K562 (cell line): ENCODE results near the gene AKAP12. TPM values are rescaled to one million over a fixed set of nuclear protein-coding genes. Genes with fewer than 3 reads are reported as not detected.

ENCODE experiments used
- ATAC-seq: fragments of 200-7000 bp; cut with Tn5 transposase; 3 replicates; pipeline ENCODE4 v1.9.1; 2020; ENCODE audit warnings: moderate library complexity
- BruUV-seq: library from RNA; stranded (reverse); fragments of 400-500 nt; replicated peaks from 2 replicates; lab custom pipeline; 2021; lab: Mats Ljungman, UMichigan
- CTCF ChIA-PET: fragments of 300-600 bp; formaldehyde crosslinking; extraction: SDS; loops from one replicate; lab custom pipeline; 2021; ENCODE audit warnings: low intra/inter-chr PET ratio; lab: Yijun Ruan, JAX
- POLR2A ChIA-PET: fragments of 300-600, 350-650 bp; sonication (Branson Sonifier 250); formaldehyde crosslinking; extraction: SDS; loops from one replicate; lab custom pipeline; 2021; ENCODE audit warnings: antibody characterized with exemption, inconsistent platforms; lab: Yijun Ruan, JAX
- DNase-seq, 4 experiments: peaks; one replicate each; pipeline versions ENCODE4 v3.0.0 to v3.0.0-alpha.2; 2011 to 2018; ENCODE audit warnings: low spot score in 3 of 4, mixed read lengths in 3 of 4; ENCODE audit errors: extremely low read depth in 1 of 4
- FAIRE-seq: peaks from 2 replicates; lab custom pipeline; 2011; peaks lifted over from hg19 to GRCh38; lab: Jason Lieb, UNC
- H2AFZ ChIP-seq: 2 replicates; pipeline ENCODE4 v1.6.0; 2011; ENCODE audit warnings: low read depth, low read length, control low read depth, inconsistent platforms
- H3K27ac ChIP-seq: fragments of 200-600 bp; 3 replicates; pipeline ENCODE4 v1.8.0; 2011; ENCODE audit warnings: low read depth, mild to moderate bottlenecking, control low read depth, inconsistent platforms, low read length, moderate library complexity, mixed read lengths; ENCODE audit errors: extremely low read depth
- H3K27me3 ChIP-seq, 2 experiments: fragments of 300-600 bp in 1 of 2; 2 replicates in 1 of 2; 3 replicates in 1 of 2; pipeline versions ENCODE4 v1.6.0 to v1.8.0; 2011; ENCODE audit warnings: inconsistent platforms in 2 of 2, low read length in 2 of 2, mild to moderate bottlenecking in 1 of 2, mixed read lengths in 1 of 2, moderate library complexity in 1 of 2; ENCODE audit not compliant: control insufficient read depth in 2 of 2, insufficient read depth in 2 of 2
- H3K36me3 ChIP-seq: fragments of 300-600 bp; 3 replicates; pipeline ENCODE4 v1.8.0; 2011; ENCODE audit warnings: mild to moderate bottlenecking, low read length, inconsistent platforms; ENCODE audit not compliant: control insufficient read depth, insufficient read depth
- H3K4me1 ChIP-seq, 2 experiments: fragments of 200-600 bp in 1 of 2; replicated peaks in 1 of 2; 2 replicates in 1 of 2; 3 replicates in 1 of 2; pipeline versions ENCODE4 v1.5.1 to v1.8.0; 2011; ENCODE audit warnings: inconsistent platforms in 2 of 2, low read length in 2 of 2, mild to moderate bottlenecking in 1 of 2, mixed read lengths in 1 of 2, moderate library complexity in 1 of 2; ENCODE audit not compliant: control insufficient read depth in 2 of 2, insufficient read depth in 2 of 2
- H3K4me2 ChIP-seq: 2 replicates; pipeline ENCODE4 v1.6.1; 2011; ENCODE audit warnings: low read length, control low read depth, inconsistent platforms, mixed read lengths; ENCODE audit not compliant: insufficient read depth
- H3K4me3 ChIP-seq: fragments of 200-600 bp; sonication (generic), shearing (Covaris generic); 2 replicates; pipeline ENCODE4 v1.5.1; 2016; ENCODE audit warnings: control low read depth, inconsistent platforms
- H3K79me2 ChIP-seq: fragments of 200-600 bp; 3 replicates; pipeline ENCODE4 v1.8.0; 2011; ENCODE audit warnings: low read length, inconsistent platforms; ENCODE audit not compliant: control insufficient read depth, insufficient read depth
- H3K9ac ChIP-seq, 2 experiments: 2 replicates each; pipeline versions ENCODE4 v1.6.0 to v1.6.1; 2011; ENCODE audit warnings: low read depth in 2 of 2, low read length in 2 of 2, control low read depth in 1 of 2, inconsistent platforms in 1 of 2, mild to moderate bottlenecking in 1 of 2, mixed read lengths in 1 of 2; ENCODE audit not compliant: insufficient read depth in 1 of 2
- H3K9me1 ChIP-seq: one replicate; pipeline ENCODE4 v1.6.0; 2011; ENCODE audit warnings: inconsistent platforms, mild to moderate bottlenecking, low read length, moderate library complexity; ENCODE audit not compliant: control insufficient read depth, insufficient read depth
- H3K9me3 ChIP-seq: replicated peaks from 2 replicates; pipeline ENCODE4 v1.5.1; 2011; ENCODE audit warnings: low read depth, low read length, inconsistent platforms; ENCODE audit not compliant: control insufficient read depth, insufficient read depth
- H4K20me1 ChIP-seq: replicated peaks from 2 replicates; pipeline ENCODE4 v1.6.1; 2011; ENCODE audit warnings: low read length, inconsistent platforms, mixed read lengths; ENCODE audit not compliant: control insufficient read depth, insufficient read depth
- ARID1B ChIP-seq: fragments of 450-650 bp; IDR thresholded peaks from 2 replicates; pipeline ENCODE4 v1.6.1; 2016; ENCODE audit warnings: antibody characterized with exemption, mild to moderate bottlenecking, inconsistent platforms
- CBFA2T2 ChIP-seq: fragments of 450-650 bp; conservative IDR thresholded peaks from 2 replicates; pipeline ENCODE4 v1.6.1; 2017; ENCODE audit warnings: mild to moderate bottlenecking
- CBFA2T3 ChIP-seq: fragments of 450-650 bp; IDR thresholded peaks from 2 replicates; pipeline ENCODE4 v1.6.1; 2017
- CBX2 ChIP-seq: fragments of 200-600 bp; sonication (generic); IDR thresholded peaks from one replicate; pipeline ENCODE4 v1.6.1; 2012; ENCODE audit warnings: mild to moderate bottlenecking, low read length, inconsistent platforms; ENCODE audit not compliant: insufficient read depth, poor library complexity, severe bottlenecking
- CBX8 ChIP-seq: fragments of 200-600 bp; sonication (generic); IDR thresholded peaks from 2 replicates; pipeline ENCODE4 v1.6.1; 2012; ENCODE audit warnings: borderline replicate concordance, mixed run types, low read depth, mild to moderate bottlenecking, moderate library complexity, mixed read lengths, low read length, control low read depth, inconsistent platforms; ENCODE audit not compliant: poor library complexity, severe bottlenecking; ENCODE audit errors: extremely low read depth
- ESRRB ChIP-seq: fragments of 250-450 bp; sonication (Bioruptor Pico); IDR thresholded peaks from 2 replicates; pipeline ENCODE4 v1.5.0; 2020; ENCODE audit warnings: mild to moderate bottlenecking, moderate library complexity, borderline replicate concordance
- KDM1A ChIP-seq, 2 experiments: fragments of 450-650 bp; IDR thresholded peaks; 2 replicates each; pipeline ENCODE4 v1.6.1; 2016; ENCODE audit warnings: mild to moderate bottlenecking in 2 of 2
- MEIS2 ChIP-seq: fragments of 450-650 bp; IDR thresholded peaks from 2 replicates; pipeline ENCODE4 v1.6.1; 2014; ENCODE audit warnings: mild to moderate bottlenecking; ENCODE audit not compliant: partially characterized antibody
- NCOR1 ChIP-seq: fragments of 450-650 bp; IDR thresholded peaks from 2 replicates; pipeline ENCODE4 v1.6.1; 2016; ENCODE audit warnings: mild to moderate bottlenecking, moderate library complexity
- NELFE ChIP-seq: IDR thresholded peaks from 2 replicates; pipeline ENCODE4 v1.6.1; 2011; ENCODE audit warnings: mild to moderate bottlenecking; ENCODE audit not compliant: insufficient read depth, insufficient read length
- NFIC ChIP-seq: fragments of 450-650 bp; IDR thresholded peaks from 2 replicates; pipeline ENCODE4 v1.6.1; 2017; ENCODE audit warnings: mild to moderate bottlenecking, inconsistent platforms
- RFX1 ChIP-seq: fragments of 450-650 bp; IDR thresholded peaks from 2 replicates; pipeline ENCODE4 v1.6.1; 2016; ENCODE audit warnings: mild to moderate bottlenecking, moderate library complexity
- TCF3 ChIP-seq: sonication (generic); formaldehyde crosslinking; IDR thresholded peaks from 2 replicates; pipeline ENCODE4 v1.4.0; 2020; ENCODE audit warnings: mild to moderate bottlenecking, missing genetic modification reagents
- TRIM24 ChIP-seq, 2 experiments: fragments of 450-650 bp; IDR thresholded peaks; 2 replicates each; pipeline ENCODE4 v1.6.1; 2016
- ZNF217 ChIP-seq: sonication (generic); formaldehyde crosslinking; IDR thresholded peaks from 2 replicates; pipeline ENCODE4 v1.8.0; 2022; ENCODE audit warnings: mild to moderate bottlenecking, missing genetic modification reagents
- WGBS: fragments of 100-300 bp; shearing (Covaris generic); methylation state at CpG from one replicate; pipeline ENCODE4 v1.1.6; 2016; ENCODE audit warnings: low coverage, mixed read lengths; ENCODE audit not compliant: insufficient coverage; ENCODE audit errors: missing lambda C conversion rate; 5-methylcytosine and 5-hydroxymethylcytosine counted together
- in situ Hi-C: fragments of 300-500 bp; cut with MboI; formaldehyde crosslinking; loops from 4 replicates; pipeline ENCODE4 v1.15.0; 2018; ENCODE audit warnings: inconsistent platforms, mixed read lengths
- intact Hi-C: fragments of 100-400 bp; cut with micrococcal nuclease; formaldehyde crosslinking; loops from 2 replicates; pipeline ENCODE4 v1.14.2; 2022
- polyA plus RNA-seq, 8 experiments: library from polyadenylated mRNA; depleted of rRNA in 4 of 8; stranded (reverse) in 5 of 8; unstranded in 3 of 8; fragments of >200 nt; fragmentation: Nextera tagmentation in 2 of 8; fragmentation: Illumina TruSeq in 1 of 8; extraction: Ambion mirVana in 2 of 8; extraction: Trizol in 1 of 8; gene quantifications; 2 replicates each; pipeline versions ENCODE4 v1.2.1 to v1.2.3, GENCODE V29; 2011 to 2014; ENCODE audit warnings: inconsistent platforms in 1 of 8, missing spikeins in 1 of 8
- total RNA-seq, 7 experiments: library from RNA; depleted of rRNA in 6 of 7; stranded (reverse); fragments of >200 nt in 6 of 7; fragmentation: Illumina TruSeq in 2 of 7; extraction: Trizol in 2 of 7; gene quantifications; 2 replicates each; pipeline versions ENCODE4 v1.2.1 to v1.2.3, GENCODE V29; 2011 to 2021; ENCODE audit warnings: low replicate concordance in 1 of 7

AKAP12 gene
- total and polyA plus RNA-seq, 9 of the 15 experiments (the other 6 are each of a cell fraction or from before 2014, with no cell fraction given) = 0.08 to 2.0 (median 0.62) TPM

GRCh38 chr6:151338651-151339200 is 99.0 kb downstream of the AKAP12 start:
- FAIRE-seq = no peak
- POLR2A ChIA-PET = interaction anchor here (0.6 to 0.8 kb wide), 2 partner anchors 9 to 15 kb away, joined by 3 to 4 read pairs; no protein-coding TSS in a partner anchor
- 26% methylated on average over 11 of the region's 11 CpGs for WGBS
- in situ Hi-C loops = no loop called here
- Histone ChIP-seq H4K20me1 (0 out of 2 replicates have a peak, but pooled peaks cover 3% of the 10 kb centered on the region), H3K27me3 (peaks cover 35 to 64% of the 10 kb centered on the region in 2 experiments), H3K4me1 (peaks cover 0 to 12% of the 10 kb centered on the region in 2 experiments; a peak in 1 of 5 replicates), H3K36me3 (no peaks in the 10 kb centered on the region), H2AFZ (no peak overlapping the region), H3K9me1 (no peaks in the 10 kb centered on the region), H3K9ac (no peak overlapping the region), H3K4me2 (no peak overlapping the region), H3K27ac (no peak overlapping the region), H3K9me3 (no peaks in the 10 kb centered on the region), H3K79me2 (no peaks in the 10 kb centered on the region), H3K4me3 (no peak overlapping the region)
- DNase-seq = no peak
- TF ChIP-seq NELFE (no peak), CBX8 (peak; percentile 35)
- ATAC-seq = 0 out of 3 replicates have a peak, but pooled peaks have one; percentile 10
- intact Hi-C loops = loop anchor here (5.0 kb wide), 1 partner anchor 139 kb away; no protein-coding TSS in a partner anchor
- CTCF ChIA-PET = no interaction called here
- BruUV-seq = no TSS peak

- Histone ChIP-seq H3K9me3 (no peaks in the 10 kb centered on the region), H3K9ac (no peak overlapping the region), H3K27me3 (peaks cover 38 to 59% of the 10 kb centered on the region in 2 experiments), H3K4me1 (peaks cover 0 to 12% of the 10 kb centered on the region in 2 experiments; a peak in 1 of 5 replicates), H2AFZ (no peak overlapping the region), H4K20me1 (0 out of 2 replicates have a peak, but pooled peaks cover 3% of the 10 kb centered on the region), H3K27ac (no peak overlapping the region), H3K36me3 (no peaks in the 10 kb centered on the region), H3K9me1 (no peaks in the 10 kb centered on the region), H3K4me2 (no peak overlapping the region), H3K79me2 (no peaks in the 10 kb centered on the region), H3K4me3 (no peak overlapping the region)
- peak; percentile 69 for TF ChIP-seq TCF3 (CRISPR knock-in tag)
- peak; percentile 41; the same call in 1 of the 2 replicates for TF ChIP-seq NCOR1
- TF ChIP-seq RFX1 = no peak
- TF ChIP-seq ESRRB (CRISPR knock-in tag) = no peak
- TF ChIP-seq TRIM24 (IDR thresholded peaks at IDR 0.05) = peak in 1 of 2 experiments; percentile 21; a peak in 1 of 4 replicates
- TF ChIP-seq MEIS2 = peak; percentile 47
- peak; percentile 46 for TF ChIP-seq NFIC
- TF ChIP-seq ARID1B = peak; percentile 60
- peak; percentile 80 for TF ChIP-seq CBFA2T3
- peak; percentile 64 for TF ChIP-seq CBFA2T2
- peak; percentile 26 to 31; a peak in 2 of 4 replicates for TF ChIP-seq KDM1A (IDR thresholded peaks at IDR 0.05)
- peak; percentile 44 for TF ChIP-seq CBX2
- no peak for TF ChIP-seq ZNF217 (CRISPR knock-in tag)
- in situ Hi-C loops (no loop called here), intact Hi-C loops (loop anchor here (5.0 kb wide), 1 partner anchor 138 kb away; no protein-coding TSS in a partner anchor)
- POLR2A ChIA-PET = interaction anchor here (0.8 kb wide), 1 partner anchor 16 kb away, joined by 4 read pairs; no protein-coding TSS in a partner anchor
- CTCF ChIA-PET = no interaction called here
- peak in 1 of 4 experiments; percentile 36 for DNase-seq
- FAIRE-seq = peak; percentile 60
- WGBS = 0% methylated on average over 4 of the region's 4 CpGs
- BruUV-seq = no TSS peak
- ATAC-seq = no peak; the same call in 1 of the 3 replicates
These were observed 99.6 kb downstream of the AKAP12 start for GRCh38 chr6:151339369-151339768.
